H1 (cell line): ENCODE results near the gene MGMT. TPM values are rescaled to one million over a fixed set of nuclear protein-coding genes. Genes with fewer than 3 reads are reported as not detected.

Source experiments
- CTCF ChIA-PET: fragments of 300-600 bp; sonication (Branson Sonifier 250); formaldehyde crosslinking; loops from one replicate; lab custom pipeline; 2021; ENCODE audit not compliant: partially characterized antibody; lab: Charles Lee
- POLR2A ChIA-PET: fragments of 300-600 bp; sonication (Branson Sonifier 250); formaldehyde crosslinking; loops from one replicate; lab custom pipeline; 2021; ENCODE audit warnings: inconsistent platforms; ENCODE audit not compliant: partially characterized antibody; lab: Charles Lee
- DNase-seq, 2 experiments: peaks; one replicate each; pipeline versions ENCODE4 v3.0.0 to v3.0.0-alpha.2; 2010 to 2022; ENCODE audit warnings: low spot score in 2 of 2, low read depth in 1 of 2, mixed read lengths in 1 of 2
- FAIRE-seq: peaks from 2 replicates; lab custom pipeline; 2011; peaks lifted over from hg19 to GRCh38; lab: Jason Lieb, UNC
- H2AFZ ChIP-seq: 2 replicates; pipeline ENCODE4 v1.8.1; 2012; ENCODE audit warnings: low read length, inconsistent platforms
- H2AK5ac ChIP-seq: 2 replicates; pipeline ENCODE4 v1.6.1; 2013; ENCODE audit warnings: low read depth, low read length
- H2BK120ac ChIP-seq: replicated peaks from 2 replicates; pipeline ENCODE3; 2013; ENCODE audit warnings: low read depth, low read length, inconsistent platforms
- H2BK12ac ChIP-seq: 2 replicates; pipeline ENCODE4 v1.6.1; 2013; ENCODE audit warnings: low read depth, low read length
- H2BK15ac ChIP-seq: 2 replicates; pipeline ENCODE4 v1.6.1; 2013; ENCODE audit warnings: low read length
- H2BK20ac ChIP-seq: 2 replicates; pipeline ENCODE4 v1.6.1; 2013; ENCODE audit warnings: low read length
- H2BK5ac ChIP-seq: 2 replicates; pipeline ENCODE4 v1.6.1; 2013; ENCODE audit warnings: low read depth, low read length
- H3K14ac ChIP-seq: 2 replicates; pipeline ENCODE4 v1.6.1; 2013; ENCODE audit warnings: inconsistent platforms; ENCODE audit not compliant: insufficient read length
- H3K18ac ChIP-seq: 2 replicates; pipeline ENCODE4 v1.6.1; 2013; ENCODE audit warnings: low read length; ENCODE audit errors: extremely low read depth
- H3K23ac ChIP-seq: 2 replicates; pipeline ENCODE4 v1.6.1; 2013; ENCODE audit warnings: inconsistent platforms; ENCODE audit not compliant: insufficient read length
- H3K23me2 ChIP-seq: 2 replicates; pipeline ENCODE4 v1.6.1; 2013; ENCODE audit warnings: low read depth, low read length
- H3K27ac ChIP-seq: 2 replicates; pipeline ENCODE4 v1.6.1; 2011; ENCODE audit warnings: low read depth, low read length, inconsistent platforms
- H3K27me3 ChIP-seq, 4 experiments: replicated peaks in 1 of 4; 1 replicate in 1 of 4; 2 replicates in 3 of 4; pipeline versions ENCODE4 v1.6.1 to v1.8.1; 2011 to 2013; ENCODE audit warnings: low read length in 3 of 4, mild to moderate bottlenecking in 3 of 4, inconsistent platforms in 2 of 4, mixed read lengths in 2 of 4, moderate library complexity in 1 of 4; ENCODE audit not compliant: control insufficient read depth in 3 of 4, insufficient read depth in 3 of 4; ENCODE audit errors: extremely low read depth in 1 of 4
- H3K36me3 ChIP-seq, 4 experiments: 2 replicates each; pipeline versions ENCODE4 v1.6.1 to v1.8.1; 2011 to 2013; ENCODE audit warnings: mild to moderate bottlenecking in 4 of 4, low read length in 3 of 4, moderate library complexity in 2 of 4, control low read depth in 1 of 4, inconsistent platforms in 1 of 4; ENCODE audit not compliant: insufficient read depth in 4 of 4, control insufficient read depth in 2 of 4
- H3K4ac ChIP-seq: replicated peaks from 2 replicates; pipeline ENCODE3; 2013; ENCODE audit warnings: low read length, low read depth, mixed read lengths, inconsistent platforms; ENCODE audit not compliant: insufficient read length
- H3K4me1 ChIP-seq, 4 experiments: replicated peaks in 1 of 4; 1 replicate in 1 of 4; 2 replicates in 3 of 4; pipeline versions ENCODE4 v1.6.1 to v1.8.1; 2011 to 2013; ENCODE audit warnings: low read length in 3 of 4, inconsistent platforms in 2 of 4, mixed read lengths in 1 of 4; ENCODE audit not compliant: insufficient read depth in 4 of 4, control insufficient read depth in 3 of 4
- H3K4me2 ChIP-seq, 2 experiments: 2 replicates each; pipeline versions ENCODE4 v1.6.1 to v1.8.1; 2011 to 2013; ENCODE audit warnings: low read depth in 2 of 2, low read length in 2 of 2, control low read depth in 1 of 2, inconsistent platforms in 1 of 2, mild to moderate bottlenecking in 1 of 2; ENCODE audit not compliant: insufficient read depth in 1 of 2
- H3K4me3 ChIP-seq, 4 experiments: fragments of 200-600, 300-600 bp in 1 of 4; sonication (generic), shearing (Covaris generic), sonication (Bioruptor Twin) in 1 of 4; 2 replicates each; pipeline versions ENCODE4 v1.5.1 to v1.8.1; 2011 to 2016; ENCODE audit warnings: low read length in 4 of 4, low read depth in 3 of 4, control low read depth in 2 of 4, inconsistent platforms in 2 of 4, mild to moderate bottlenecking in 2 of 4, mixed read lengths in 1 of 4, moderate library complexity in 1 of 4; ENCODE audit not compliant: insufficient read depth in 2 of 4; ENCODE audit errors: extremely low read depth in 1 of 4
- H3K56ac ChIP-seq: replicated peaks from 2 replicates; pipeline ENCODE3; 2013; ENCODE audit warnings: low read depth, mild to moderate bottlenecking, mixed read lengths, low read length, inconsistent platforms; ENCODE audit not compliant: insufficient read length
- H3K79me1 ChIP-seq: 2 replicates; pipeline ENCODE4 v1.6.1; 2013; ENCODE audit warnings: low read depth, low read length, control low read depth
- H3K79me2 ChIP-seq, 2 experiments: 2 replicates each; pipeline versions ENCODE4 v1.6.1 to v1.8.1; 2012 to 2013; ENCODE audit warnings: low read length in 2 of 2, mild to moderate bottlenecking in 2 of 2, inconsistent platforms in 1 of 2; ENCODE audit not compliant: insufficient read depth in 2 of 2, control insufficient read depth in 1 of 2
- H3K9ac ChIP-seq, 4 experiments: replicated peaks in 1 of 4; 1 replicate in 1 of 4; 2 replicates in 3 of 4; pipeline versions ENCODE4 v1.6.1 to v1.8.1; 2011 to 2013; ENCODE audit warnings: low read depth in 3 of 4, low read length in 3 of 4, control low read depth in 2 of 4, mild to moderate bottlenecking in 2 of 4, moderate library complexity in 2 of 4, inconsistent platforms in 1 of 4; ENCODE audit errors: extremely low read depth in 1 of 4
- H3K9me3 ChIP-seq, 2 experiments: 2 replicates each; pipeline versions ENCODE4 v1.6.1 to v1.8.1; 2012 to 2013; ENCODE audit warnings: mild to moderate bottlenecking in 2 of 2, moderate library complexity in 2 of 2, control low read depth in 1 of 2, inconsistent platforms in 1 of 2, low read depth in 1 of 2, low read length in 1 of 2, mixed read lengths in 1 of 2; ENCODE audit not compliant: insufficient read depth in 2 of 2
- H4K20me1 ChIP-seq, 2 experiments: replicated peaks in 1 of 2; 2 replicates each; pipeline versions ENCODE3 to v1.8.1; 2011 to 2013; ENCODE audit warnings: inconsistent platforms in 2 of 2, low read length in 2 of 2, mild to moderate bottlenecking in 1 of 2; ENCODE audit not compliant: insufficient read depth in 2 of 2, control insufficient read depth in 1 of 2
- H4K5ac ChIP-seq: 2 replicates; pipeline ENCODE4 v1.6.1; 2013; ENCODE audit warnings: low read length, low read depth, mixed read lengths, inconsistent platforms; ENCODE audit not compliant: insufficient read length
- H4K8ac ChIP-seq: 2 replicates; pipeline ENCODE4 v1.8.0; 2013; ENCODE audit warnings: mild to moderate bottlenecking, moderate library complexity, low read length, inconsistent platforms; ENCODE audit not compliant: insufficient read depth; ENCODE audit errors: extremely low read depth
- H4K91ac ChIP-seq: replicated peaks from 2 replicates; pipeline ENCODE3; 2013; ENCODE audit warnings: low read length, mixed read lengths, inconsistent platforms; ENCODE audit not compliant: insufficient read length
- CTBP2 ChIP-seq: IDR thresholded peaks from 2 replicates; pipeline ENCODE4 v1.7.0; 2011; ENCODE audit warnings: borderline replicate concordance, mild to moderate bottlenecking, moderate library complexity, mixed read lengths, low read length; ENCODE audit not compliant: insufficient read depth, insufficient read length
- EGR1 ChIP-seq: IDR thresholded peaks from 2 replicates; pipeline ENCODE4 v1.6.1; 2011; ENCODE audit warnings: low read depth, low read length, borderline replicate concordance
- GTF2F1 ChIP-seq: IDR thresholded peaks from 2 replicates; pipeline ENCODE4 v1.6.1; 2012; ENCODE audit warnings: low read depth, low read length, improper control_type of control experiment, borderline replicate concordance
- JUND ChIP-seq: IDR thresholded peaks from 2 replicates; pipeline ENCODE4 v1.6.1; 2011; ENCODE audit warnings: mild to moderate bottlenecking, improper control_type of control experiment, low read length
- KDM5A ChIP-seq: fragments of 200-600 bp; IDR thresholded peaks from 2 replicates; pipeline ENCODE4 v1.7.1; 2012; ENCODE audit warnings: mild to moderate bottlenecking, low read length, inconsistent platforms, mixed read lengths
- NANOG ChIP-seq: IDR thresholded peaks from 2 replicates; pipeline ENCODE4 v1.6.1; 2011; ENCODE audit warnings: low read length, low read depth, mild to moderate bottlenecking, inconsistent platforms; ENCODE audit not compliant: insufficient read depth, poor library complexity, severe bottlenecking
- POLR2AphosphoS5 ChIP-seq: IDR thresholded peaks from 2 replicates; pipeline ENCODE4 v1.6.1; 2011; ENCODE audit warnings: low read depth, low read length
- RFX5 ChIP-seq: IDR thresholded peaks from 2 replicates; pipeline ENCODE4 v1.6.1; 2011; ENCODE audit warnings: low read depth, low read length, improper control_type of control experiment, borderline replicate concordance
- RNF2 ChIP-seq: fragments of 200-900, 300-1000 bp; sonication (generic); IDR thresholded peaks from 2 replicates; pipeline ENCODE4 v1.7.1; 2016; ENCODE audit warnings: borderline replicate concordance, low read depth, mild to moderate bottlenecking, antibody characterized with exemption, low read length; ENCODE audit not compliant: poor library complexity, severe bottlenecking; ENCODE audit errors: missing control alignments
- SIX5 ChIP-seq: IDR thresholded peaks from 2 replicates; pipeline ENCODE4 v1.6.1; 2011; ENCODE audit warnings: mild to moderate bottlenecking, low read depth, low read length
- TAF7 ChIP-seq: optimal IDR thresholded peaks from 2 replicates; pipeline ENCODE3; 2011; ENCODE audit warnings: low read depth, mild to moderate bottlenecking, inconsistent platforms, low read length, moderate library complexity, borderline replicate concordance
- WGBS, 2 experiments: shearing (Covaris generic) in 1 of 2; methylation state at CpG; one replicate each; pipeline versions ENCODE4 v1.1.6 to v1.1.7; 2013 to 2015; ENCODE audit warnings: low lambda C conversion rate in 2 of 2, mixed read lengths in 2 of 2, inconsistent platforms in 1 of 2, low coverage in 1 of 2, missing lambda C conversion rate in 1 of 2; ENCODE audit not compliant: insufficient replicate concordance in 2 of 2, insufficient coverage in 1 of 2, insufficient read length in 1 of 2; ENCODE audit errors: extremely low coverage in 1 of 2, missing lambda C conversion rate in 1 of 2; 5-methylcytosine and 5-hydroxymethylcytosine counted together
- polyA plus RNA-seq, 7 experiments: library from polyadenylated mRNA; depleted of rRNA in 3 of 7; stranded (reverse) in 5 of 7; unstranded in 2 of 7; fragments of >200 nt in 5 of 7; fragments of 200-250 nt in 2 of 7; gene quantifications; 1 replicate in 5 of 7; 2 replicates in 1 of 7; 4 replicates in 1 of 7; pipeline versions ENCODE4 v1.2.1 to v1.2.3, GENCODE V29; 2011 to 2013; ENCODE audit warnings: missing spikeins in 2 of 7, mixed read lengths in 2 of 7
- total RNA-seq: library from RNA; stranded (reverse); fragmentation: NEBNext Ultra II Directional; extraction: Animal tissue kit (Norgen Biotek cat#: 25700); gene quantifications from 2 replicates; pipeline ENCODE4 v1.2.1, GENCODE V29; 2021
- TF ChIP-seq, protein P1 (sequence below): IDR thresholded peaks from 2 replicates; pipeline ENCODE4 v1.6.1; 2012; ENCODE audit warnings: inconsistent platforms

Gene MGMT
- total and polyA plus RNA-seq, 2 of the 8 experiments (the other 6 are each of a cell fraction or from before 2014, with no cell fraction given) = 9.9 to 10.7 TPM

DNA sequence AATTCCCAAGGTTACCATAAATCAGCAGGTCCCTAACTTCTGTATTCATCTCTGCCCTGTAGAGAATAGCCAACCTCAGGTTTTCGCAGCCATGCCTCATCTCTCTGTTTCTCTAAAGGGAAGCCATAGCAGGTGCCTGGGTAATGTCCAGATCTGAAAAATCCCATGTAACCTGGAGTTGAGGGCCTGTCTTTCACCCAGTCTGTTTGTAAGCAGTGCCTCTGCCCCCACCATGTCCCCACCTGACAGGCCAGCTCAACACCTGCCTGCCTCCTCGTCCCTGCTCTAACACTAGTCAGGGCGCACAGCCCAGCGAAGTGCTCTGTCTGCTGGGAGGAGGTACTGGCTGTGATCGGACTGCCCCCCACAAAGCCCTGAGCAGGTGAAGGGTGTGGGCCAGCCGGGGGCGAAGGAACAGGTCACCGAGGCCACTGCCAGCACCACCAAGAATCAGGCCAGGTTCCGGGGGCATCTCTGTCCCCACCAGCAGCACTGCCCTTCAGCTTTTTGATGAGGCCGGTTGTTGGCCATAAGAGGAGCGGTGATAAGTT lies 210.4 kb downstream of the MGMT start:
- 92% methylated on average over 11 of the region's 11 CpGs; no CpG with 5 or more reads in 1 of the 2 experiments for WGBS, 2 experiments
- no peak overlapping the region for H4K91ac ChIP-seq
- no peak overlapping the region for H3K4me3 ChIP-seq
- no peaks in the 10 kb centered on the region for H3K23me2 ChIP-seq
- no peak overlapping the region for H4K8ac ChIP-seq
- no peaks in the 10 kb centered on the region for H3K36me3 ChIP-seq
- no peak overlapping the region for H3K4ac ChIP-seq
- no peak overlapping the region for H2AFZ ChIP-seq
- no peak for TF ChIP-seq NANOG
- no peak for TF ChIP-seq POLR2AphosphoS5
- no peak for TF ChIP-seq GTF2F1
- no peak for TF ChIP-seq KDM5A
- TF ChIP-seq EGR1 = no peak
- TF ChIP-seq, protein P1, sequence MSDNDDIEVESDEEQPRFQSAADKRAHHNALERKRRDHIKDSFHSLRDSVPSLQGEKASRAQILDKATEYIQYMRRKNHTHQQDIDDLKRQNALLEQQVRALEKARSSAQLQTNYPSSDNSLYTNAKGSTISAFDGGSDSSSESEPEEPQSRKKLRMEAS = no peak
- no peak for TF ChIP-seq RNF2
- no peak for TF ChIP-seq JUND
- TF ChIP-seq SIX5 = no peak
- TF ChIP-seq TAF7 = no peak
- TF ChIP-seq RFX5 = no peak
- TF ChIP-seq CTBP2 = no peak
- H4K20me1 ChIP-seq = no peaks in the 10 kb centered on the region
- DNase-seq (no peak), FAIRE-seq (no peak)
- no peak overlapping the region for H3K18ac ChIP-seq
- ChIA-PET CTCF (interaction anchor here (0.6 to 1.5 kb wide), 5 partner anchors 14 to 342 kb away, joined by 3 read pairs; no protein-coding TSS in a partner anchor), POLR2A (no interaction called here)
- H3K14ac ChIP-seq = no peak overlapping the region
- no peak overlapping the region for H3K23ac ChIP-seq
- H3K4me2 ChIP-seq = no peak overlapping the region
- no peak overlapping the region for H3K56ac ChIP-seq
- no peak overlapping the region for H2BK120ac ChIP-seq
- no peak overlapping the region for H3K9ac ChIP-seq
- no peaks in the 10 kb centered on the region for H3K9me3 ChIP-seq
- no peak overlapping the region for H2BK12ac ChIP-seq
- no peak overlapping the region for H3K27ac ChIP-seq
- no peak overlapping the region for H4K5ac ChIP-seq
- H2BK5ac ChIP-seq = no peak overlapping the region
- no peaks in the 10 kb centered on the region for H3K4me1 ChIP-seq
- H2BK15ac ChIP-seq = no peak overlapping the region
- H3K79me2 ChIP-seq = no peaks in the 10 kb centered on the region
- no peaks in the 10 kb centered on the region for H3K79me1 ChIP-seq
- H3K27me3 ChIP-seq = no peaks in the 10 kb centered on the region
- H2BK20ac ChIP-seq = no peak overlapping the region
- H2AK5ac ChIP-seq = no peak overlapping the region
